Activated CD4-positive, CD25-positive, alpha-beta regulatory T cell treated with anti-CD3 and anti-CD28 coated beads, Interleukin-2, amount 50 U/mL, for 16 hours (primary cell): ENCODE results near the gene HMCN2.

ENCODE experiments used
- DNase-seq: peaks from one replicate; pipeline ENCODE4 v3.0.0-alpha.2; 2020; ENCODE audit warnings: low read depth, low spot score

Gene HMCN2

DNA sequence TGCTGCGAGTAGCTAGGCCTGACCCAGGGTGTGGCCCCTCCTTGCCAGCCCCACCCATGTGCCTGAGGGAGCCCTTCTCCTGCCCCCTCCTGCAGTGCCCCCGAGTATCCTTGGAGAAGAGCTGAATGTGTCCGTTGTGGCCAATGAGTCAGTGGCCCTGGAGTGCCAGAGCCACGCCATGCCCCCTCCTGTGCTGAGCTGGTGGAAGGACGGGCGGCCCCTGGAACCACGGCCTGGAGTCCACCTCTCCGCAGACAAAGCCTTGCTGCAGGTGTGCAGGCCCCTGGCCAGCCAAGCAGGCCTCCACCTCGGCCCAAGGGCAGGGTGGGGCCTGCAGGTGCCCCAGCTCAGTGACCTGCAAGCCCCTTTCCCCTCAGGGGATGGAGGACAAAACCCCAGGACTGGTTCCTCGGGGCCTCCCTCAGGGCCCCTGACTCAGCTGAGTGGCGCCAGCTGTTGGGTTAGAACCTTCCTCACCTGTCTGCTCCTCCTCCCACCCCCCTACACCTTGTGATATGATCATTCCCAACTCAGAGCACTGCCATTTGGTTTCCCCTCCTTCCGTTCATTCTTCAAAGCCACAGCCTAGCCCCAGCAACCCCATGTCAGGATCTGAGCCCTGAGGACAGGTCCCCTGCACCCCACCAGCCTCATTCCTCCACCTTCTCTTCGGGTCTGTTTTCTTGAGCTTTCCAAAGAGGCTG is 99.2 kb downstream of the HMCN2 start:
- no peak for DNase-seq

DNA sequence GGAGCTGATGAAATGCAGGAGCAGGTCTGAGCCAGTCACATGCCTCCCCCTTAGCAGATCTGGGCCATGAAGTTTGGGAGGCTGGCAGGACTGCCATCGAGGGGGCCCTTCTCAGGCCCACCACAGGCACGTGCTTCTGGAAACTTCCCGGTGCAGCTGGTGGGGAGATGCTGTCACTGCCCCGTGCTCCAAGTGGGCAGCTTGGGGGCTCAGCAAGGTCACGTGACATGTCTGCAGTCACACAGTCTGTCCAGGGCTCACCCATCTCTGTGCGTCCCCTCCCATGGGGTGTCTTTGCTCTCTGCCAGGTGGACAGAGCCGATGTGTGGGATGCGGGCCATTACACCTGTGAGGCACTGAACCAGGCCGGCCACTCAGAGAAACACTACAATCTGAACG is 99.8 kb downstream of the HMCN2 start:
- DNase-seq, result no peak

DNA sequence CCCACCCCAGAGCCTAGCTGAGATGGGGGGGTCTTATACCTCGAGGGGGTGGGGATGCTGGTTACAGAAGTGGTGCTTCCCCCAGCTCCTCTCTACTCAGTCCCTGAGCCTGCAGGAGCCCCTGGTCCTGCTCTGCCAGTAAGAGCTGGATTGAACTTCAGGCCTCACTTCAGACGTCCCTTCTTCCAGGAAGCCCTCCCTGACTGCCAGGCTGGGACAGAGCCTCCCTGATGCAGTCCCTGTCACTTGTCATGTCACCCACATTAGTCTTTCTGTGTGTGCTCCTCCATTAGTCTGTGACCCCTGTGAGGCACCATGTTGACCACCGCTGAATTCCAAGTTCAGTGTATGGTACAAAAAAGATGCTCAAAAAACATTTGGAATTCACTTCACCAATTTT is 100.5 kb downstream of the HMCN2 start:
- DNase-seq, result no peak

- DNase-seq, result no peak
These were observed 101.5 kb downstream of the HMCN2 start for GRCh38 chr9:130366888-130367550.

- DNase-seq, result no peak
These were observed 103.1 kb downstream of the HMCN2 start for GRCh38 chr9:130368631-130369103.

GRCh38 chr9:130370226-130370625 is 104.7 kb downstream of the HMCN2 start:
- no peak for DNase-seq

DNA sequence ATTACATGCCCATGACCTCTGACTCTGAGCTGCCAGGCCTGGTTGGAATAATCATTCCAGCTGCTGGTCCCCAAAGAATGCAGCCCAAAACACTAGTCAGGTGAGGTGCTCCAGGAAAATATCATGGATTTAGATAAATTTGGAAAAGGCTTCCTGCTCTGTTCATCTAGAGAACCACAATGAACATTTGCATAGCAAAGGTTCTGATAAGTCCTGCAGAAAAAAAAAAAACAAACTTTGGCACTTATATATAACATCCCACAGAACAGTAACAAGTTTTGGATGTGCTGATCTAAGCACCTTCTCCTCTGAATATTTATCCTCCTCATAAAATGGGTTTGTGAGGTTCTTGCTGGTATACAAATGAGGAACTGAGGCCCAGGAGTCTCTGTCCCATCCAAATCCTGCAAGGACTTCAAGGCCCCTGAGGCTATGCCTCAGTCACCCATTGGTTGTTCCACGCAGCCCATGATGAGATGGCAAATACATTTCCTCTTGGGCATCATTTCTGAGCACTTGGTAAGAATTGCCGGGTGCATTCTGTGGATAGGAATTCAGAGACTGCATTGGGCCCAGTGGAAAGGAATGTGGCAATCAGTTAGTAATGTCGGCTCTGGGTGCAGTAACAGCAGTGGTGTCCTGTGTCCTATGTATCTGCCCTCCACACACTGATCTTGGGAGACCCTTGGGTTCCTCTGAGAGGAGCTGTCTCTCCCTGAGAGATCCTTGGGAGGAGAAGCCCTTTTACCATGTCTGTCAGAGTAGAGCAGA is 105.8 kb downstream of the HMCN2 start:
- DNase-seq, result no peak

GRCh38 chr9:130372057-130372456 is 106.5 kb downstream of the HMCN2 start:
- DNase-seq, result no peak

GRCh38 chr9:130373679-130374325 is 108.2 kb downstream of the HMCN2 start:
- DNase-seq, result no peak

DNA sequence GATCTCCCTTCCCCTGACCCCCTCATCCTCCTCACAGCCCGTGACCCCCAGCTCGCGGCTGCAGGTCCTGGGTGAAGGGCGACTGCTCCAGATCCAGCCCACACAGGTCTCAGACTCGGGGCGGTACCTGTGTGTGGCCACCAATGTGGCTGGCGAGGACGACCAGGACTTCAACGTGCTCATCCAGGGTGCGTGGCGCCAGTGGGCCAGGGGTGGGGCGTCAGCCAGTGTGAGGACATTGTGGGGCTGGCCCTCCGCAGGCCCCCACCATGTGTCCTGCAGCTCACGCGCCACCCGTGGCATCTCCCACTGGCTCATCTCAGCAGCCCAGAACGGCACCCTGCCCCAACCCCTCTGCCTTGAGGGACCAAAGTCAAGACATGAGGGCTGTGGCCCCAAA is 112.1 kb downstream of the HMCN2 start:
- DNase-seq, result no peak

DNA sequence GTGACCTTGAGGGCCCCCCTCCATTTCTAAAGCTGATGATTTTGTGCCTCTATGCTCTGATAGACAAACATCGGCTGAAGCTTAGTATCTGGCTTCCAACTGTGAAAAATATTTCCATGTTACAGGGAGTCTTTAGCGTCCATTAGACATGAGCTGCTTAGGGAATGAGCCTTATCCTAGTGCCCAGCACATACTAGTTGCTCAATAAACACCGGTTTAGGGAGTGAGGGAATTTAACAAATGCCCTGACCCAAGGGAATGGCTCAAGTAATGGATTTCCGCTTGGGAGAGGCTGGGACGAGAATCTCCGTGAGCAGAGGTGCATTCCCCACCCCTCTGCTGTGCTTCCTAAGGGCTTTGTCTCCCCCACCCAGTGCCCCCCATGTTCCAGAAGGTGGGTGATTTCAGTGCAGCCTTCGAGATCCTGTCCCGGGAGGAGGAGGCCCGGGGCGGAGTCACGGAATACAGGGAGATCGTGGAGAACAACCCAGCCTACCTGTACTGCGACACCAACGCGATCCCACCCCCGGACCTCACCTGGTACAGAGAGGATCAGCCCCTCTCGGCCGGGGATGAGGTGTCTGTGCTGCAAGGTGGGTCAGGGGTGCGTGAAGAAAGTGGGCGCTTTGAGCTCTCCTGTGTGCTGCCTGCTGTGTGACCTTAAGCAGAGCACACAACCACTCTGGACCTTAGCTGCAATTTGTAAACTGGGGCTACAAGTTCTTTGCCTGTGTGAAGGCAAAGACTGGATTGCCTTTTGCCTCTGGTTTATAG is 113.5 kb downstream of the HMCN2 start:
- DNase-seq, result no peak

GRCh38 chr9:130379649-130379970 is 114.0 kb downstream of the HMCN2 start:
- DNase-seq, result no peak

DNA sequence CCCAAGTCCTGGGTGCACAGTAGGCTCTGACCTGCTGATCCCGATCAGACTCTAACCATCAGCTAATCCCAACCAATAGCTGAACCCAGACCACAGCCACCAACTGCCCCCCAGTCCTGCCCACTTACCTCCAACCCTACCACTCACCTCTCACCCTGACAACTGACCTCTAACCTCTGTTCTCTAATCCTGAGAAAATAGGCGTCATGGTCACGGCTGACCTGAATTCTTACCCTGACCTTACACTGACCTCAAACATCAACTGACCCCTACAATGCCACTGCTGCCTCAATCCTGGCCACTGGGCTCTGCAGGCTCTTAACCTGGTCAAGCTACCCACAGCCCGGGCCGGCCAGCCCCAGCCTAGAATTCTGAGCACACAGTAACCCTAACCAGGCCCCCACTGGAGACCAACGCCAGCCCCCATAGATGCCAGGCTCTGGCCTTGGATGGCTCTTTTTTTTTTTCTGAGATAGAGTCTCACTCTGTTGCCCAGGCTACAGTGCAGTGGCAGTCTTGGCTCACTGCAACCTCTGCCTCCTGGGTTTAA is 115.4 kb downstream of the HMCN2 start:
- no peak for DNase-seq

- DNase-seq, result no peak
These were observed 116.1 kb downstream of the HMCN2 start for GRCh38 chr9:130381660-130382059.

DNA sequence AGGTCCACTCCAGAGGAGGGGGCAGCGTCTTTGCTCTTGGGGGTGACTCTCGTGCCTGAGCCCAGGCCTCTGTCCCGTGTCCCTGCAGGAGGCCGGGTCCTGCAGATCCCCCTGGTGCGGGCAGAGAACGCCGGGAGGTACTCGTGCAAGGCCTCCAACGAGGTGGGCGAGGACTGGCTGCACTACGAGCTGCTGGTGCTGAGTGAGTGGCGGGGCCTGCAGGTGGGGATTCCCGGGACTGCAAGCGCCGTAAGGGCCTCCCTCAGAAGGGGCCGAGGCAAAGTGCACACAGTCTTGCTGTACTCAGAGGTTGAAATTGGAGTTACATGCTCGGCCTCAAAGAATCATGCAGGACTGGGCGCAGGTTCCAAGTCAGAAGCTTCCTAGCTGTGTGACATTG is 116.5 kb downstream of the HMCN2 start:
- DNase-seq, result no peak

GRCh38 chr9:130382636-130383349 is 117.2 kb downstream of the HMCN2 start:
- no peak for DNase-seq

DNA sequence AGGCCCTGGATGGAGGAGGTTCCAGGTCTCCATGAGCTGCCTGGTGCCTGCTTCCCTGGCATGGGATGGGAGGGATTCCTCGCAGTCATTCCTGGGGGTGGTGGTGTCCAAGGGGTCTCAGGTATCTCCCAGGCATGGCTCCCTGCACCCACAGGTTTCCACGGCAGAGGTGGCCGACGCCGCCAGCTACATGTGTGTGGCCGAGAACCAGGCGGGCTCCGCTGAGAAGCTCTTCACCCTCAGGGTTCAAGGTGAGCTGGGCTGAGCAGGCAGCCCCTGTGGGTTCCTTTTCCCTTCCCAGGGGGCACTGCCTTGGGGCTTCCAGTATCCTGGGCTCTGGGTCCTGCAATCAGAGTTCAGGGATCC is 117.8 kb downstream of the HMCN2 start:
- no peak for DNase-seq

DNA sequence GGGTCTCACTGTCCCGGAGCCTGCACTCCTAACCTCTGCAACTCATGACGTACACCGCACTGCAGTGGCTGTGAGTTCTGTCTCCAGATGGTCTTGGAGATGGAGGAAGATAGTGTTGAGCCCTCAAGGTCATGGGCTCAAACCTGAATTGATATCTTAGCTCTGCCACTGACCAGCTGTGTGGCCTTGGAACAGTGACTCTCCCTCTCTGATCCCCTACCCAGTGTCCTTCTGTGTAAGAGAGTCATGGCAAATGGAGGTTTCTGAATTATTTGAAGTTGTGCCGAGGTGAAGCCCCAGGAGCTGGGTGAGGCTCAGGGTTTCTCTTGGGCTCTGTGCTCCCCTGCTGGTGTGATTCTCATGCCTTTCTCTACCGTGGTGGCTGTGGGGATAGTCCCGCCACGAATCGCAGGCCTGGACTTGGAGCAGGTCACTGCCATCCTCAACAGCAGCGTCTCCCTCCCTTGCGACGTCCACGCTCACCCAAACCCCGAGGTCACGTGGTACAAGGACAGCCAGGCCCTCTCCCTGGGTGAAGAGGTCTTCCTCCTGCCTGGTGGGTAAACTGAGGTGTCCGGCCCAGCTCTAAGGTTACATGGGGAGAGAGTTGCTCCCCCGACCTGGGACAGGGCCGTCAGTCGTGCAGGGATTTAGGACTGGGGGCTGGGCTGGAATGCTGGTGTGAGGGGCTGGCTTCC is 118.6 kb downstream of the HMCN2 start:
- DNase-seq, result no peak

DNA sequence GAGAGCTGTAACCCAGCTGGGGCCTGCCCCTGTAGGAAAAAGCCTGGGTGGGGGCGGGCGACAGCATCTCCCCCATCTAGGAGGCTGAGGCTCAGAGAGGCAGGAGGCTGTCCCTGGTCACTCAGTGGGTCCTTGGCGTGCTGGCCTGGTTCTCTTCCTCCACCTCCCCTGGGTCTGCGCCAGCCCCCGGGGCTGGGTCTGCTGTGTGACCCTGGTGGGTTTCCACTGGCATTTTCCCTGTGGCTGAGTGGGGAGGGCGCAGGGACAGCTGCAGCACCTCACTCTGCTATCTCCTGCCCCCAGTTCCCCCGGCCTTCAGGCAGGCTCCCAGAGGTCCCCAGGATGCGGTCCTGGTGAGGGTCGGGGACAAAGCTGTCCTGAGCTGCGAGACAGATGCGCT is 119.7 kb downstream of the HMCN2 start:
- no peak for DNase-seq

DNA sequence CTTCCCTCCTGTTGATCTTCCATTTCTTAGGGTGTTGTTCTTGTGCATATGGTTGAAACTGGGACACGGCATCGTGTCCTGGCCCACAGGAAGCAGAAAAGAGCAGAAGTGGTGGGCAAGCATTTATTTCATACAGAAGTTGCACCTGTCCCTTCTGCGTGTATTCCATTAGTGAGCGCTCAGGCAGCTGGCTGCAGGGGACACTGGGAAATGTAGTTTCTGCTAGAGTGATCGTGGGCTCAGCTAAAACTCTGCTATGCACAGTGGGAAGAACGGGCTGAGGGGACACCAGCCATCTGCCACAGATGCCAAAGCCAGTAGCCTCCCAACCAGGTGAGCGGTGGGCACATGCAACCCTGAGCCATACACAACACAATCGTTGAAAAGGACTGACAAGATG is 121.8 kb downstream of the HMCN2 start:
- no peak for DNase-seq
